ENCODE results near the gene VSTM2L. TPM values are rescaled to one million over a fixed set of nuclear protein-coding genes. Genes with fewer than 3 reads are reported as not detected.

The VSTM2L gene
- total and polyA plus RNA-seq, 2 of the 13 experiments (the other 11 are each of a cell fraction or from before 2014, with no cell fraction given) = not detected

DNA sequence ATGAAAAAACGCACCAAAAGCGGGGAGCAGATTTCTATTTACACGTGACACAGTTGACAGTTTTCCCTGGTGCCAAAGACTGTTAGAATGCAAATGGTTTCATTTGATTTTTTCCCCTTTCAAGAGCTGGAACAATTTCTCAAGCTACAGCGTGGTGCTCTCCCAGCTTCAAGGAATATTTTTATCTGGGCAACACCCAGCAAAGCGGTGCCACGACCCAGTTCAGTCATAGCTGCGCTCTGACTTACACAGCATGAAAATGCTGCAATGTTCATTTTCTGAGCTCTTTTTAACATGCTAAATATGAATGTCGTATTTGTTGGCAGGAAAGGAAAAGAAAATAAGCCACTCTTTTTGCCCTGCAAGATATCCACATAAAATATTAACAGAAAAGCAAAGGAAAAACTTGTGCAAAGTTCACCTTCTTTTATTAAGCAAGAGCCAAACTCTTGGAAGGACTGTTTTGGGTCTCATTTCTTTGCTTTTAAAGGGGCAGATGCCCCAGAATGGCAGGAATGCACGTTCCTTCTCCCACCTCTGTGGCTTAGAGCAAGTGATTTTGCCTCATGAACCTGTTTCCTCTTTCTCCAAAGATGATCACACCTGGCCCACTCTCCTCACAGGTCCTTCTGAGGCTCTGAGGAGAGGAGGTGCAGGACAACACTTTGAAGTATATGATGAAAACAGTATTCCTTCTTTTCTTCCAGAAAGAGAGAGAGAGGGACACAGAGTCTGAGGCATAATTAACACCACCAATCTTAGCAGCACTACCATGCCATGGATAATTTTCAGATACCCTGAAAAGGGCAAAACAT, 83.3 kb downstream of the VSTM2L start (continued):
- TF ChIP-seq ZGPAT (CRISPR knock-in tag; IDR thresholded peaks at IDR 0.05) (peak; percentile 4; the same call in 1 of the 2 replicates), TBX2 (CRISPR knock-in tag; IDR thresholded peaks at IDR 0.05; ENCODE audit: borderline replicate concordance) (no peak), FOXP1 (IDR thresholded peaks at IDR 0.05) (no peak), FOXP1 (CRISPR knock-in tag; IDR thresholded peaks at IDR 0.05) (no peak), CREB1 (IDR thresholded peaks at IDR 0.05) (no peak), CREB1 (CRISPR knock-in tag; IDR thresholded peaks at IDR 0.05) (0 out of 2 replicates have a peak, but pooled peaks have one; percentile 12), ZNF547 (CRISPR knock-in tag; IDR thresholded peaks at IDR 0.05) (0 out of 2 replicates have a peak, but pooled peaks have one; percentile 4), BRD4 (CRISPR knock-in tag; IDR thresholded peaks at IDR 0.05) (peak; percentile 43; the same call in 1 of the 2 replicates), ASH2L (IDR thresholded peaks at IDR 0.05; ENCODE audit: insufficient read length, low read depth, low read length) (peak; percentile 52), TEAD3 (CRISPR knock-in tag; optimal IDR thresholded peaks at IDR 0.05; ENCODE audit: borderline replicate concordance) (peak; percentile 51), PAXIP1 (CRISPR knock-in tag; conservative IDR thresholded peaks at IDR 0.05) (peak; percentile 48; the same call in 1 of the 2 replicates), CAMTA2 (CRISPR knock-in tag; IDR thresholded peaks at IDR 0.05; ENCODE audit: borderline replicate concordance) (no peak), NR2C2 (CRISPR knock-in tag; IDR thresholded peaks at IDR 0.05; ENCODE audit: borderline replicate concordance) (0 out of 2 replicates have a peak, but pooled peaks have one; percentile 5), ZNF496 (CRISPR knock-in tag; IDR thresholded peaks at IDR 0.05; ENCODE audit: insufficient replicate concordance) (no peak), ZNF879 (CRISPR knock-in tag; IDR thresholded peaks at IDR 0.05) (no peak), NCOA2 (CRISPR knock-in tag; IDR thresholded peaks at IDR 0.05) (0 out of 2 replicates have a peak, but pooled peaks have one; percentile 3)
- TF ChIP-seq, protein P1, sequence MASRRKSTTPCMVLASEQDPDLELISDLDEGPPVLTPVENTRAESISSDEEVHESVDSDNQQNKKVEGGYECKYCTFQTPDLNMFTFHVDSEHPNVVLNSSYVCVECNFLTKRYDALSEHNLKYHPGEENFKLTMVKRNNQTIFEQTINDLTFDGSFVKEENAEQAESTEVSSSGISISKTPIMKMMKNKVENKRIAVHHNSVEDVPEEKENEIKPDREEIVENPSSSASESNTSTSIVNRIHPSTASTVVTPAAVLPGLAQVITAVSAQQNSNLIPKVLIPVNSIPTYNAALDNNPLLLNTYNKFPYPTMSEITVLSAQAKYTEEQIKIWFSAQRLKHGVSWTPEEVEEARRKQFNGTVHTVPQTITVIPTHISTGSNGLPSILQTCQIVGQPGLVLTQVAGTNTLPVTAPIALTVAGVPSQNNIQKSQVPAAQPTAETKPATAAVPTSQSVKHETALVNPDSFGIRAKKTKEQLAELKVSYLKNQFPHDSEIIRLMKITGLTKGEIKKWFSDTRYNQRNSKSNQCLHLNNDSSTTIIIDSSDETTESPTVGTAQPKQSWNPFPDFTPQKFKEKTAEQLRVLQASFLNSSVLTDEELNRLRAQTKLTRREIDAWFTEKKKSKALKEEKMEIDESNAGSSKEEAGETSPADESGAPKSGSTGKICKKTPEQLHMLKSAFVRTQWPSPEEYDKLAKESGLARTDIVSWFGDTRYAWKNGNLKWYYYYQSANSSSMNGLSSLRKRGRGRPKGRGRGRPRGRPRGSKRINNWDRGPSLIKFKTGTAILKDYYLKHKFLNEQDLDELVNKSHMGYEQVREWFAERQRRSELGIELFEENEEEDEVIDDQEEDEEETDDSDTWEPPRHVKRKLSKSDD (CRISPR knock-in tag; IDR thresholded peaks at IDR 0.05; ENCODE audit: low read depth) = no peak

Data from HepG2 (cell line).